GM23338 (cell line): Measurements from ENCODE around the gene ARHGAP27. TPM values are rescaled to one million over a fixed set of nuclear protein-coding genes. Genes with fewer than 3 reads are reported as not detected.

Experiments
- ATAC-seq: fragments of 200-7000 bp; cut with Tn5 transposase; 3 replicates; pipeline ENCODE4 v1.9.1; 2020
- DNase-seq: peaks from one replicate; pipeline ENCODE4 v3.0.0-alpha.2; 2015; ENCODE audit warnings: low spot score
- H2AFZ ChIP-seq: fragments of 200-600 bp; sonication (generic); 2 replicates; pipeline ENCODE4 v1.8.0; 2016; ENCODE audit warnings: antibody characterized with exemption, mild to moderate bottlenecking, moderate library complexity
- H3F3A ChIP-seq: fragments of 200-600 bp; sonication (generic); replicated peaks from 2 replicates; pipeline ENCODE4 v1.8.0; 2017; ENCODE audit warnings: antibody characterized with exemption, mixed run types, low read depth
- H3K27ac ChIP-seq: fragments of 200-600 bp; sonication (generic); 2 replicates; pipeline ENCODE4 v1.6.1; 2016; ENCODE audit warnings: low read depth
- H3K27me3 ChIP-seq: fragments of 200-600 bp; sonication (generic); 2 replicates; pipeline ENCODE4 v1.8.0; 2016; ENCODE audit warnings: mild to moderate bottlenecking, mixed run types, moderate library complexity; ENCODE audit not compliant: insufficient read depth
- H3K36me3 ChIP-seq: fragments of 200-600 bp; sonication (generic); 2 replicates; pipeline ENCODE4 v1.8.0; 2016; ENCODE audit warnings: mild to moderate bottlenecking; ENCODE audit not compliant: insufficient read depth
- H3K4me1 ChIP-seq: fragments of 200-600 bp; sonication (generic); 2 replicates; pipeline ENCODE4 v1.8.0; 2016; ENCODE audit warnings: mild to moderate bottlenecking, moderate library complexity; ENCODE audit not compliant: insufficient read depth
- H3K4me2 ChIP-seq: fragments of 200-600 bp; sonication (generic); 2 replicates; pipeline ENCODE4 v1.7.1; 2017; ENCODE audit warnings: mixed run types
- H3K4me3 ChIP-seq: fragments of 200-600 bp; sonication (generic); 2 replicates; pipeline ENCODE4 v1.6.1; 2016; ENCODE audit warnings: mixed run types
- H3K79me2 ChIP-seq: fragments of 200-600 bp; sonication (generic); replicated peaks from 2 replicates; pipeline ENCODE4 v1.8.0; 2017; ENCODE audit warnings: mild to moderate bottlenecking; ENCODE audit not compliant: insufficient read depth
- H3K9me2 ChIP-seq: fragments of 200-600 bp; sonication (generic); 2 replicates; pipeline ENCODE4 v1.8.0; 2017; ENCODE audit not compliant: insufficient read depth
- H4K20me1 ChIP-seq: fragments of 200-600 bp; sonication (generic); replicated peaks from 2 replicates; pipeline ENCODE4 v1.8.0; 2017; ENCODE audit warnings: mild to moderate bottlenecking; ENCODE audit not compliant: insufficient read depth
- H3K27ac Mint-ChIP-seq: 2 replicates; pipeline ENCODE4 v1.8.0; 2020; ENCODE audit warnings: inconsistent platforms, mild to moderate bottlenecking, moderate library complexity, mixed read lengths
- H3K27me3 Mint-ChIP-seq: 3 replicates; pipeline ENCODE4 v1.8.0; 2022; ENCODE audit warnings: low read depth, mild to moderate bottlenecking, moderate library complexity, mixed read lengths, inconsistent platforms; ENCODE audit not compliant: insufficient read depth, poor library complexity
- H3K36me3 Mint-ChIP-seq: 3 replicates; pipeline ENCODE4 v1.8.0; 2021; ENCODE audit warnings: low read depth, mild to moderate bottlenecking, inconsistent platforms, moderate library complexity, mixed read lengths
- H3K4me1 Mint-ChIP-seq: 3 replicates; pipeline ENCODE4 v1.8.0; 2020; ENCODE audit warnings: mild to moderate bottlenecking, inconsistent platforms, mixed read lengths
- H3K4me3 Mint-ChIP-seq: 3 replicates; pipeline ENCODE4 v1.8.0; 2021; ENCODE audit warnings: moderate library complexity, mild to moderate bottlenecking, inconsistent platforms, mixed read lengths
- H3K9me3 Mint-ChIP-seq: 3 replicates; pipeline ENCODE4 v1.8.0; 2020; ENCODE audit warnings: moderate library complexity, mild to moderate bottlenecking, inconsistent platforms, mixed read lengths
- CREB1 ChIP-seq: fragments of 250-450 bp; sonication (Bioruptor Pico); IDR thresholded peaks from 2 replicates; pipeline ENCODE4 v1.5.0; 2020; ENCODE audit warnings: low read depth, mild to moderate bottlenecking, moderate library complexity
- EZH2 ChIP-seq: fragments of 200-600 bp; sonication (generic); IDR thresholded peaks from one replicate; pipeline ENCODE4 v1.8.0; 2017; ENCODE audit warnings: antibody characterized with exemption, mild to moderate bottlenecking, low read depth; ENCODE audit not compliant: unreplicated experiment
- EZH2phosphoT487 ChIP-seq: fragments of 200-600 bp; sonication (generic); IDR thresholded peaks from one replicate; pipeline ENCODE4 v1.8.1; 2018; ENCODE audit warnings: antibody characterized with exemption; ENCODE audit not compliant: unreplicated experiment
- JUNB ChIP-seq: IDR thresholded peaks from one replicate; pipeline ENCODE4 v1.6.1; 2016; ENCODE audit warnings: antibody characterized with exemption; ENCODE audit not compliant: unreplicated experiment
- NANOG ChIP-seq: IDR thresholded peaks from 2 replicates; pipeline ENCODE4 v1.6.1; 2016; ENCODE audit warnings: antibody characterized with exemption, borderline replicate concordance
- POLR2AphosphoS5 ChIP-seq: IDR thresholded peaks from 2 replicates; pipeline ENCODE4 v1.6.1; 2016; ENCODE audit warnings: antibody characterized with exemption, low read depth
- STAT1 ChIP-seq: IDR thresholded peaks from one replicate; pipeline ENCODE4 v1.6.1; 2016; ENCODE audit warnings: antibody characterized with exemption; ENCODE audit not compliant: unreplicated experiment
- ZNF114 ChIP-seq: fragments of 250-450 bp; sonication (Bioruptor Pico); IDR thresholded peaks from 2 replicates; pipeline ENCODE4 v1.5.0; 2020; ENCODE audit warnings: mild to moderate bottlenecking, moderate library complexity
- ZNF331 ChIP-seq: fragments of 250-450 bp; sonication (Bioruptor Pico); IDR thresholded peaks from 2 replicates; pipeline ENCODE4 v1.5.0; 2020; ENCODE audit warnings: low read depth, mild to moderate bottlenecking, moderate library complexity
- ZNF462 ChIP-seq: fragments of 250-450 bp; sonication (Bioruptor Pico); IDR thresholded peaks from 2 replicates; pipeline ENCODE4 v1.5.0; 2020; ENCODE audit warnings: mild to moderate bottlenecking, moderate library complexity
- polyA plus RNA-seq: library from polyadenylated mRNA; unstranded; fragments of >200 nt; fragmentation: Nextera tagmentation; extraction: Ambion mirVana; gene quantifications from 2 replicates; pipeline ENCODE4 v1.2.1, GENCODE V29; 2016
- total RNA-seq: library from RNA; depleted of rRNA; stranded (reverse); fragments of >200 nt; shearing (Covaris generic); gene quantifications from 2 replicates; pipeline ENCODE4 v1.2.3, GENCODE V29; 2014
- TF ChIP-seq, protein P1 (sequence below): IDR thresholded peaks from one replicate; pipeline ENCODE4 v1.6.1; 2018; ENCODE audit warnings: antibody characterized with exemption; ENCODE audit not compliant: unreplicated experiment
- TF ChIP-seq, protein P2 (sequence below): IDR thresholded peaks from 2 replicates; pipeline ENCODE4 v1.6.1; 2016; ENCODE audit warnings: antibody characterized with exemption
- TF ChIP-seq, protein P3 (sequence below), 2 experiments: fragments of 200-600 bp in 1 of 2; sonication (generic) in 1 of 2; conservative IDR thresholded peaks; 2 replicates each; pipeline versions ENCODE4 v1.5.1 to v1.6.1; 2016 to 2017; ENCODE audit warnings: antibody characterized with exemption in 2 of 2, low read depth in 2 of 2, mild to moderate bottlenecking in 2 of 2, moderate library complexity in 1 of 2

Gene ARHGAP27
- total and polyA plus RNA-seq, 2 experiments from 2014 or later, result 5.9 to 17.7 TPM

- Histone ChIP-seq H3K4me2 (no peak overlapping the region), H4K20me1 (no peaks in the 10 kb centered on the region), H3K9me2 (peaks cover 5% of the 10 kb centered on the region; the same call in 1 of the 2 replicates), H3K4me1 (peaks cover 31% of the 10 kb centered on the region), H2AFZ (no peak overlapping the region; the same call in 1 of the 2 replicates), H3K4me3 (no peak overlapping the region), H3K36me3 (no peaks in the 10 kb centered on the region), H3K79me2 (no peaks in the 10 kb centered on the region), H3K27me3 (no peaks in the 10 kb centered on the region), H3F3A (peaks cover 4% of the 10 kb centered on the region; the same call in 1 of the 2 replicates), H3K27ac (no peak overlapping the region)
- H3K27me3 Mint-ChIP-seq, result peaks cover 23% of the 10 kb centered on the region
- TF ChIP-seq NANOG (no peak), ZNF114 (no peak), EZH2 (no peak), EZH2phosphoT487 (no peak), ZNF462 (CRISPR knock-in tag) (no peak), POLR2AphosphoS5 (no peak), JUNB (no peak), ZNF331 (no peak), STAT1 (no peak), CREB1 (CRISPR knock-in tag) (no peak)
- TF ChIP-seq, protein P1, sequence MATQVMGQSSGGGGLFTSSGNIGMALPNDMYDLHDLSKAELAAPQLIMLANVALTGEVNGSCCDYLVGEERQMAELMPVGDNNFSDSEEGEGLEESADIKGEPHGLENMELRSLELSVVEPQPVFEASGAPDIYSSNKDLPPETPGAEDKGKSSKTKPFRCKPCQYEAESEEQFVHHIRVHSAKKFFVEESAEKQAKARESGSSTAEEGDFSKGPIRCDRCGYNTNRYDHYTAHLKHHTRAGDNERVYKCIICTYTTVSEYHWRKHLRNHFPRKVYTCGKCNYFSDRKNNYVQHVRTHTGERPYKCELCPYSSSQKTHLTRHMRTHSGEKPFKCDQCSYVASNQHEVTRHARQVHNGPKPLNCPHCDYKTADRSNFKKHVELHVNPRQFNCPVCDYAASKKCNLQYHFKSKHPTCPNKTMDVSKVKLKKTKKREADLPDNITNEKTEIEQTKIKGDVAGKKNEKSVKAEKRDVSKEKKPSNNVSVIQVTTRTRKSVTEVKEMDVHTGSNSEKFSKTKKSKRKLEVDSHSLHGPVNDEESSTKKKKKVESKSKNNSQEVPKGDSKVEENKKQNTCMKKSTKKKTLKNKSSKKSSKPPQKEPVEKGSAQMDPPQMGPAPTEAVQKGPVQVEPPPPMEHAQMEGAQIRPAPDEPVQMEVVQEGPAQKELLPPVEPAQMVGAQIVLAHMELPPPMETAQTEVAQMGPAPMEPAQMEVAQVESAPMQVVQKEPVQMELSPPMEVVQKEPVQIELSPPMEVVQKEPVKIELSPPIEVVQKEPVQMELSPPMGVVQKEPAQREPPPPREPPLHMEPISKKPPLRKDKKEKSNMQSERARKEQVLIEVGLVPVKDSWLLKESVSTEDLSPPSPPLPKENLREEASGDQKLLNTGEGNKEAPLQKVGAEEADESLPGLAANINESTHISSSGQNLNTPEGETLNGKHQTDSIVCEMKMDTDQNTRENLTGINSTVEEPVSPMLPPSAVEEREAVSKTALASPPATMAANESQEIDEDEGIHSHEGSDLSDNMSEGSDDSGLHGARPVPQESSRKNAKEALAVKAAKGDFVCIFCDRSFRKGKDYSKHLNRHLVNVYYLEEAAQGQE, result no peak
- TF ChIP-seq, protein P2, sequence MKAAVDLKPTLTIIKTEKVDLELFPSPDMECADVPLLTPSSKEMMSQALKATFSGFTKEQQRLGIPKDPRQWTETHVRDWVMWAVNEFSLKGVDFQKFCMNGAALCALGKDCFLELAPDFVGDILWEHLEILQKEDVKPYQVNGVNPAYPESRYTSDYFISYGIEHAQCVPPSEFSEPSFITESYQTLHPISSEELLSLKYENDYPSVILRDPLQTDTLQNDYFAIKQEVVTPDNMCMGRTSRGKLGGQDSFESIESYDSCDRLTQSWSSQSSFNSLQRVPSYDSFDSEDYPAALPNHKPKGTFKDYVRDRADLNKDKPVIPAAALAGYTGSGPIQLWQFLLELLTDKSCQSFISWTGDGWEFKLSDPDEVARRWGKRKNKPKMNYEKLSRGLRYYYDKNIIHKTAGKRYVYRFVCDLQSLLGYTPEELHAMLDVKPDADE, result no peak
- TF ChIP-seq, protein P3, sequence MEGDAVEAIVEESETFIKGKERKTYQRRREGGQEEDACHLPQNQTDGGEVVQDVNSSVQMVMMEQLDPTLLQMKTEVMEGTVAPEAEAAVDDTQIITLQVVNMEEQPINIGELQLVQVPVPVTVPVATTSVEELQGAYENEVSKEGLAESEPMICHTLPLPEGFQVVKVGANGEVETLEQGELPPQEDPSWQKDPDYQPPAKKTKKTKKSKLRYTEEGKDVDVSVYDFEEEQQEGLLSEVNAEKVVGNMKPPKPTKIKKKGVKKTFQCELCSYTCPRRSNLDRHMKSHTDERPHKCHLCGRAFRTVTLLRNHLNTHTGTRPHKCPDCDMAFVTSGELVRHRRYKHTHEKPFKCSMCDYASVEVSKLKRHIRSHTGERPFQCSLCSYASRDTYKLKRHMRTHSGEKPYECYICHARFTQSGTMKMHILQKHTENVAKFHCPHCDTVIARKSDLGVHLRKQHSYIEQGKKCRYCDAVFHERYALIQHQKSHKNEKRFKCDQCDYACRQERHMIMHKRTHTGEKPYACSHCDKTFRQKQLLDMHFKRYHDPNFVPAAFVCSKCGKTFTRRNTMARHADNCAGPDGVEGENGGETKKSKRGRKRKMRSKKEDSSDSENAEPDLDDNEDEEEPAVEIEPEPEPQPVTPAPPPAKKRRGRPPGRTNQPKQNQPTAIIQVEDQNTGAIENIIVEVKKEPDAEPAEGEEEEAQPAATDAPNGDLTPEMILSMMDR (conservative IDR thresholded peaks at IDR 0.05; ENCODE audit: low read depth in 2 of 2), result no peak
- DNase-seq, result no peak
- ATAC-seq, result no peak
- H3K36me3 Mint-ChIP-seq, result peaks cover 3% of the 10 kb centered on the region; the same call in 1 of the 3 replicates
- H3K4me1 Mint-ChIP-seq, result peaks cover 43% of the 10 kb centered on the region
- no peak overlapping the region for H3K4me3 Mint-ChIP-seq
- no peaks in the 10 kb centered on the region; the same call in 2 of the 3 replicates for H3K9me3 Mint-ChIP-seq
- no peak overlapping the region for H3K27ac Mint-ChIP-seq
Measured at GRCh38 chr17:45366049-45366448, 66.6 kb downstream of the ARHGAP27 start.
